Left lung (tissue), 10 donors: ENCODE results near the gene CDH12. TPM values are rescaled to one million over a fixed set of nuclear protein-coding genes. Genes with fewer than 3 reads are reported as not detected.
A peak's percentile ranks its signal among the peaks of the same experiment; 100 is the strongest.

Experiments used
- ATAC-seq: fragments of 200-7000 bp; cut with Tn5 transposase; one replicate; pipeline ENCODE4 v1.9.1; 2020; ENCODE audit warnings: moderate library complexity
- DNase-seq, 4 donors: peaks; one replicate each; pipeline ENCODE4 v3.0.0-alpha.2; 2013 to 2020
- H3K27ac ChIP-seq, 2 donors: fragments of 200-600 bp; sonication (generic) in 1 of 2; one replicate each; pipeline versions ENCODE4 v1.5.0 to v1.8.0; 2020 to 2021
- H3K27me3 ChIP-seq, 2 donors: fragments of 200-600 bp; sonication (generic) in 1 of 2; one replicate each; pipeline versions ENCODE4 v1.5.0 to v1.8.0; 2020 to 2021
- H3K36me3 ChIP-seq, 2 donors: fragments of 200-600 bp; sonication (generic) in 1 of 2; one replicate each; pipeline versions ENCODE4 v1.5.0 to v1.8.0; 2020 to 2021
- H3K4me1 ChIP-seq, 2 donors: fragments of 200-600 bp; one replicate each; pipeline ENCODE4 v1.8.0; 2021
- H3K4me3 ChIP-seq, 2 donors: fragments of 200-600 bp; sonication (generic) in 1 of 2; one replicate each; pipeline versions ENCODE4 v1.5.0 to v1.8.0; 2020 to 2021; ENCODE audit warnings: mild to moderate bottlenecking in 1 of 2
- H3K9me3 ChIP-seq, 2 donors: fragments of 200-600 bp; sonication (generic) in 1 of 2; one replicate each; pipeline versions ENCODE4 v1.5.0 to v1.8.0; 2020 to 2021
- CTCF ChIP-seq, 2 donors: fragments of 200-600 bp; sonication (generic) in 1 of 2; IDR thresholded peaks; one replicate each; pipeline versions ENCODE4 v1.5.0 to v1.8.0; 2021; ENCODE audit warnings: antibody characterized with exemption in 2 of 2
- intact Hi-C, 2 donors: fragments of 100-400 bp; cut with DNase I; formaldehyde crosslinking; loops; one replicate each; pipeline versions ENCODE4 v1.11.2 to v1.14.2; 2022
- polyA plus RNA-seq, 6 donors: library from polyadenylated mRNA; unstranded; fragments of 120-200 nt; gene quantifications; one replicate each; pipeline ENCODE4 v1.2.1, GENCODE V29; 2013; ENCODE audit not compliant: insufficient read length in 6 of 6
- total RNA-seq, 2 donors: library from RNA; stranded (reverse); fragmentation: NEBNext Ultra II Directional; extraction: Animal tissue kit (Norgen Biotek cat#: 25700); gene quantifications; one replicate each; pipeline ENCODE4 v1.2.1, GENCODE V29; 2021
- donor health status: DM: no; HTN: yes; CAD: no.
- donor health status: DM: no; HTN: no; CAD: no.

CDH12 gene
- total and polyA plus RNA-seq, 8 donors, result 2.6 to 6.5 (median 5.2) TPM; not detected in 2

- no peaks in the 10 kb centered on the region for H3K9me3 ChIP-seq
- H3K4me3 ChIP-seq, result no peak overlapping the region
- H3K27ac ChIP-seq, result no peak overlapping the region
- ATAC-seq, result no peak
- H3K36me3 ChIP-seq, result no peaks in the 10 kb centered on the region
- H3K4me1 ChIP-seq, result no peaks in the 10 kb centered on the region
- DNase-seq, result no peak
- intact Hi-C loops, result no loop called here
- no peaks in the 10 kb centered on the region for H3K27me3 ChIP-seq
- no peak for TF ChIP-seq CTCF (IDR thresholded peaks at IDR 0.05)
Measured at GRCh38 chr5:22058620-22059019, 794.5 kb downstream of the CDH12 start.

GRCh38 chr5:22057012-22057411, 796.1 kb downstream of the CDH12 start:
- intact Hi-C loops, result no loop called here
- no peaks in the 10 kb centered on the region for H3K27me3 ChIP-seq
- no peak overlapping the region for H3K27ac ChIP-seq
- H3K4me3 ChIP-seq, result no peak overlapping the region
- H3K36me3 ChIP-seq, result no peaks in the 10 kb centered on the region
- TF ChIP-seq CTCF (IDR thresholded peaks at IDR 0.05), result no peak
- no peak for ATAC-seq
- H3K4me1 ChIP-seq, result no peaks in the 10 kb centered on the region
- no peaks in the 10 kb centered on the region for H3K9me3 ChIP-seq
- DNase-seq, result no peak

- Histone ChIP-seq H3K27me3 (no peaks in the 10 kb centered on the region), H3K9me3 (no peaks in the 10 kb centered on the region), H3K27ac (no peak overlapping the region), H3K4me3 (no peak overlapping the region), H3K36me3 (no peaks in the 10 kb centered on the region), H3K4me1 (no peaks in the 10 kb centered on the region)
- TF ChIP-seq CTCF (IDR thresholded peaks at IDR 0.05), result no peak
- no peak for DNase-seq
- intact Hi-C loops, result no loop called here
- no peak for ATAC-seq
Measured at GRCh38 chr5:22056601-22057000, 796.5 kb downstream of the CDH12 start.

- ATAC-seq (no peak), DNase-seq (no peak)
- H3K9me3 ChIP-seq, result no peaks in the 10 kb centered on the region
- intact Hi-C loops, result no loop called here
- H3K4me1 ChIP-seq, result no peaks in the 10 kb centered on the region
- H3K27ac ChIP-seq, result no peak overlapping the region
- no peaks in the 10 kb centered on the region for H3K27me3 ChIP-seq
- no peak for TF ChIP-seq CTCF (IDR thresholded peaks at IDR 0.05)
- no peaks in the 10 kb centered on the region for H3K36me3 ChIP-seq
- H3K4me3 ChIP-seq, result no peak overlapping the region
Measured at GRCh38 chr5:22053195-22053594, 799.9 kb downstream of the CDH12 start.

- DNase-seq, result peak in 1 of 4 donors; percentile 40
- no peak overlapping the region for H3K27ac ChIP-seq
- H3K36me3 ChIP-seq, result no peaks in the 10 kb centered on the region
- no peaks in the 10 kb centered on the region for H3K4me1 ChIP-seq
- TF ChIP-seq CTCF (IDR thresholded peaks at IDR 0.05), result no peak
- no peaks in the 10 kb centered on the region for H3K27me3 ChIP-seq
- H3K9me3 ChIP-seq, result no peaks in the 10 kb centered on the region
- ATAC-seq, result no peak
- intact Hi-C loops, result no loop called here
- no peak overlapping the region for H3K4me3 ChIP-seq
Measured at GRCh38 chr5:22051881-22052280, 801.3 kb downstream of the CDH12 start.
